ENCODE data around the gene IL34.
"Not testable (repeated sequence)": the region's sequence is repeated elsewhere in the genome, so short reads cannot be mapped to it uniquely, and the experiment has no call there.

IL34 gene

GRCh38 chr16:70630960-70631745 lies 15.2 kb upstream of the IL34 start:
- no peak for DNase-seq (ENCODE audit: low read depth in 3 of 3)

GRCh38 chr16:70632273-70632672 lies 14.1 kb upstream of the IL34 start:
- DNase-seq (ENCODE audit: low read depth in 3 of 3) = no peak

GRCh38 chr16:70633617-70634016 lies 12.7 kb upstream of the IL34 start:
- DNase-seq (ENCODE audit: low read depth in 3 of 3) = not testable (repeated sequence)

- DNase-seq (ENCODE audit: low read depth in 3 of 3) = no peak
These were observed 11.5 kb upstream of the IL34 start for GRCh38 chr16:70634861-70635260.

- DNase-seq (ENCODE audit: low read depth in 3 of 3) = no peak
These were observed 10.9 kb upstream of the IL34 start for GRCh38 chr16:70635336-70636016.

- no peak for DNase-seq (ENCODE audit: low read depth in 3 of 3)
These were observed 7.3 kb upstream of the IL34 start for GRCh38 chr16:70638814-70639792.

- no peak for DNase-seq (ENCODE audit: low read depth in 3 of 3)
These were observed 3.7 kb upstream of the IL34 start for GRCh38 chr16:70642633-70643032.

GRCh38 chr16:70643264-70643663 lies 3.1 kb upstream of the IL34 start:
- not testable (repeated sequence) for DNase-seq (ENCODE audit: low read depth in 3 of 3)

- DNase-seq (ENCODE audit: low read depth in 3 of 3) = no peak
These were observed 1.4 kb upstream of the IL34 start for GRCh38 chr16:70644763-70645597.

- no peak for DNase-seq (ENCODE audit: low read depth in 3 of 3)
These were observed 1.3 kb downstream of the IL34 start for GRCh38 chr16:70647441-70648359.

GRCh38 chr16:70648606-70649005 lies 2.2 kb downstream of the IL34 start:
- DNase-seq (ENCODE audit: low read depth in 3 of 3) = no peak

- DNase-seq (ENCODE audit: low read depth in 3 of 3) = no peak
These were observed 2.9 kb downstream of the IL34 start for GRCh38 chr16:70649300-70649699.

- DNase-seq (ENCODE audit: low read depth in 3 of 3) = no peak
These were observed 3.9 kb downstream of the IL34 start for GRCh38 chr16:70650216-70650615.

GRCh38 chr16:70651524-70651923 lies 5.2 kb downstream of the IL34 start:
- no peak for DNase-seq (ENCODE audit: low read depth in 3 of 3)

- no peak for DNase-seq (ENCODE audit: low read depth in 3 of 3)
These were observed 6.0 kb downstream of the IL34 start for GRCh38 chr16:70652322-70652721.

GRCh38 chr16:70653406-70653805 lies 7.0 kb downstream of the IL34 start:
- no peak for DNase-seq (ENCODE audit: low read depth in 3 of 3)

GRCh38 chr16:70653809-70654771 lies 7.7 kb downstream of the IL34 start:
- DNase-seq (ENCODE audit: low read depth in 3 of 3) = peak; percentile 55 to 77 (median 59)

- no peak for DNase-seq (ENCODE audit: low read depth in 3 of 3)
These were observed 9.8 kb downstream of the IL34 start for GRCh38 chr16:70656065-70656711.
